DND-41 (cell line): Measurements from ENCODE around the gene PPP3R1.

Source experiments
- ATAC-seq: fragments of 200-7000 bp; cut with Tn5 transposase; 3 replicates; pipeline ENCODE4 v1.9.1; 2021; ENCODE audit warnings: low read depth; ENCODE audit not compliant: insufficient read depth
- DNase-seq: peaks from one replicate; pipeline ENCODE4 v3.0.0-alpha.2; 2020
- H2AFZ ChIP-seq: 2 replicates; pipeline ENCODE4 v1.6.0; 2012; ENCODE audit warnings: low read depth, low read length
- H3K27ac ChIP-seq: 2 replicates; pipeline ENCODE4 v1.5.1; 2012; ENCODE audit warnings: low read length, inconsistent platforms
- H3K27me3 ChIP-seq: fragments of 200-600 bp; sonication (generic); 2 replicates; pipeline ENCODE4 v1.6.0; 2012; ENCODE audit warnings: low read length, mild to moderate bottlenecking, inconsistent platforms; ENCODE audit not compliant: insufficient read depth, poor library complexity
- H3K36me3 ChIP-seq: 2 replicates; pipeline ENCODE4 v1.5.1; 2012; ENCODE audit warnings: low read length, inconsistent platforms; ENCODE audit not compliant: insufficient read depth
- H3K4me1 ChIP-seq: 2 replicates; pipeline ENCODE4 v1.5.1; 2012; ENCODE audit warnings: mild to moderate bottlenecking, low read length; ENCODE audit not compliant: insufficient read depth
- H3K4me2 ChIP-seq: 2 replicates; pipeline ENCODE4 v1.6.0; 2012; ENCODE audit warnings: mild to moderate bottlenecking, moderate library complexity, low read length, inconsistent platforms; ENCODE audit not compliant: insufficient read depth
- H3K4me3 ChIP-seq, 2 experiments: fragments of 200-600 bp in 1 of 2; shearing (Covaris generic) in 1 of 2; 2 replicates each; pipeline ENCODE4 v1.5.1; 2012 to 2016; ENCODE audit warnings: inconsistent platforms in 2 of 2, low read length in 2 of 2, mild to moderate bottlenecking in 2 of 2, low read depth in 1 of 2, moderate library complexity in 1 of 2
- H3K79me2 ChIP-seq: 2 replicates; pipeline ENCODE4 v1.6.0; 2012; ENCODE audit warnings: low read length, inconsistent platforms; ENCODE audit not compliant: insufficient read depth
- H3K9ac ChIP-seq: 2 replicates; pipeline ENCODE4 v1.6.0; 2012; ENCODE audit warnings: low read depth, mild to moderate bottlenecking, inconsistent platforms, low read length, moderate library complexity
- H3K9me3 ChIP-seq: 2 replicates; pipeline ENCODE4 v1.5.1; 2012; ENCODE audit warnings: low read length, moderate library complexity, mild to moderate bottlenecking, inconsistent platforms; ENCODE audit not compliant: insufficient read depth, severe bottlenecking
- H4K20me1 ChIP-seq: 2 replicates; pipeline ENCODE4 v1.6.0; 2012; ENCODE audit warnings: low read length; ENCODE audit not compliant: insufficient read depth
- CTCF ChIP-seq: IDR thresholded peaks from 2 replicates; pipeline ENCODE4 v1.5.1; 2012; ENCODE audit warnings: borderline replicate concordance, low read length, moderate library complexity, mild to moderate bottlenecking; ENCODE audit not compliant: poor library complexity, severe bottlenecking; ENCODE audit errors: extremely low read depth
- EZH2 ChIP-seq: IDR thresholded peaks from 3 replicates; pipeline ENCODE4 v1.6.1; 2012; ENCODE audit warnings: borderline replicate concordance, low read depth, mild to moderate bottlenecking, moderate library complexity, low read length, inconsistent platforms; ENCODE audit not compliant: severe bottlenecking

PPP3R1 gene

GRCh38 chr2:68291314-68291713, 39.0 kb upstream of the PPP3R1 start:
- ATAC-seq, result no peak
- no peaks in the 10 kb centered on the region for H3K36me3 ChIP-seq
- H3K79me2 ChIP-seq, result no peaks in the 10 kb centered on the region
- no peak overlapping the region for H3K4me3 ChIP-seq
- no peak overlapping the region for H3K27ac ChIP-seq
- H3K4me2 ChIP-seq, result no peak overlapping the region
- no peak for TF ChIP-seq EZH2
- no peak for TF ChIP-seq CTCF
- H3K9me3 ChIP-seq, result no peaks in the 10 kb centered on the region
- no peak overlapping the region for H2AFZ ChIP-seq
- no peak overlapping the region for H3K9ac ChIP-seq
- no peaks in the 10 kb centered on the region for H3K4me1 ChIP-seq
- no peak for DNase-seq
- H4K20me1 ChIP-seq, result no peaks in the 10 kb centered on the region
- H3K27me3 ChIP-seq, result peaks cover 16% of the 10 kb centered on the region

- Histone ChIP-seq H3K4me3 (no peak overlapping the region), H3K27me3 (peaks cover 16% of the 10 kb centered on the region), H3K79me2 (no peaks in the 10 kb centered on the region), H3K36me3 (no peaks in the 10 kb centered on the region), H3K9ac (no peak overlapping the region), H3K27ac (no peak overlapping the region), H3K9me3 (no peaks in the 10 kb centered on the region), H3K4me2 (no peak overlapping the region), H2AFZ (no peak overlapping the region), H3K4me1 (no peaks in the 10 kb centered on the region), H4K20me1 (no peaks in the 10 kb centered on the region)
- DNase-seq (no peak), ATAC-seq (no peak)
- TF ChIP-seq EZH2 (no peak), CTCF (no peak)
Measured at GRCh38 chr2:68290901-68291300, 38.6 kb upstream of the PPP3R1 start.

GRCh38 chr2:68287580-68288441, 35.5 kb upstream of the PPP3R1 start:
- no peak for ATAC-seq

More at GRCh38 chr2:68287580-68288441, 35.5 kb upstream of the PPP3R1 start:
- Histone ChIP-seq H3K27me3 (peaks cover 16% of the 10 kb centered on the region), H3K9me3 (no peaks in the 10 kb centered on the region), H3K9ac (no peak overlapping the region), H4K20me1 (no peaks in the 10 kb centered on the region), H3K4me3 (no peak overlapping the region), H3K27ac (no peak overlapping the region), H2AFZ (no peak overlapping the region), H3K36me3 (no peaks in the 10 kb centered on the region), H3K4me1 (no peaks in the 10 kb centered on the region), H3K4me2 (no peak overlapping the region), H3K79me2 (no peaks in the 10 kb centered on the region)
- TF ChIP-seq EZH2, result no peak
- TF ChIP-seq CTCF, result no peak
- no peak for DNase-seq
